HEK293 (cell line): ENCODE measurements around the gene STARD3.

Experiments used
- BCL11A ChIP-seq: fragments of 450-650 bp; formaldehyde crosslinking; IDR thresholded peaks from 2 replicates; pipeline ENCODE4 v1.5.1; 2016; ENCODE audit warnings: low read depth, missing biosample characterization, missing genetic modification characterization
- CTCF ChIP-seq: fragments of 450-650 bp; formaldehyde crosslinking; IDR thresholded peaks from 2 replicates; pipeline ENCODE4 v1.5.1; 2016; ENCODE audit warnings: missing biosample characterization, missing genetic modification characterization
- EGR2 ChIP-seq: fragments of 450-650 bp; formaldehyde crosslinking; IDR thresholded peaks from 2 replicates; pipeline ENCODE4 v1.5.1; 2016; ENCODE audit warnings: low read depth, missing biosample characterization, missing genetic modification characterization
- HOXA7 ChIP-seq: sonication (generic); formaldehyde crosslinking; IDR thresholded peaks from 2 replicates; pipeline ENCODE4 v1.8.1; 2022; ENCODE audit warnings: missing genetic modification reagents, borderline replicate concordance
- KLF17 ChIP-seq: fragments of 450-650 bp; formaldehyde crosslinking; IDR thresholded peaks from 2 replicates; pipeline ENCODE4 v1.5.1; 2016; ENCODE audit warnings: missing biosample characterization, missing genetic modification characterization
- MEIS1 ChIP-seq: sonication (generic); formaldehyde crosslinking; IDR thresholded peaks from 2 replicates; pipeline ENCODE4 v1.8.1; 2022; ENCODE audit warnings: missing genetic modification reagents, mild to moderate bottlenecking, borderline replicate concordance
- MYNN ChIP-seq: fragments of 450-650 bp; formaldehyde crosslinking; IDR thresholded peaks from 2 replicates; pipeline ENCODE4 v1.5.1; 2016; ENCODE audit warnings: missing biosample characterization, missing genetic modification characterization, borderline replicate concordance
- PRDM2 ChIP-seq: fragments of 450-650 bp; formaldehyde crosslinking; IDR thresholded peaks from 2 replicates; pipeline ENCODE4 v1.5.1; 2016; ENCODE audit warnings: missing biosample characterization, missing genetic modification characterization, borderline replicate concordance
- SP2 ChIP-seq: fragments of 450-650 bp; formaldehyde crosslinking; IDR thresholded peaks from 2 replicates; pipeline ENCODE4 v1.5.1; 2016; ENCODE audit warnings: missing biosample characterization, missing genetic modification characterization
- SP7 ChIP-seq: fragments of 450-650 bp; formaldehyde crosslinking; IDR thresholded peaks from 2 replicates; pipeline ENCODE4 v1.5.1; 2016; ENCODE audit warnings: missing biosample characterization, missing genetic modification characterization
- ZBTB20 ChIP-seq: fragments of 450-650 bp; formaldehyde crosslinking; IDR thresholded peaks from 2 replicates; pipeline ENCODE4 v1.5.1; 2016; ENCODE audit warnings: missing biosample characterization, missing genetic modification characterization
- ZBTB7A ChIP-seq: fragments of 450-650 bp; formaldehyde crosslinking; IDR thresholded peaks from 2 replicates; pipeline ENCODE4 v1.5.1; 2016; ENCODE audit warnings: low read depth, missing biosample characterization, missing genetic modification characterization
- ZBTB8A ChIP-seq: fragments of 450-650 bp; formaldehyde crosslinking; IDR thresholded peaks from 2 replicates; pipeline ENCODE4 v1.5.1; 2016; ENCODE audit warnings: missing biosample characterization, missing genetic modification characterization
- ZNF121 ChIP-seq: fragments of 450-650 bp; formaldehyde crosslinking; IDR thresholded peaks from 2 replicates; pipeline ENCODE4 v1.5.1; 2016; ENCODE audit warnings: missing biosample characterization, missing genetic modification characterization
- ZNF146 ChIP-seq: fragments of 450-650 bp; formaldehyde crosslinking; IDR thresholded peaks from 2 replicates; pipeline ENCODE4 v1.5.1; 2016; ENCODE audit warnings: missing biosample characterization, missing genetic modification characterization
- ZNF280C ChIP-seq: fragments of 450-650 bp; formaldehyde crosslinking; IDR thresholded peaks from 2 replicates; pipeline ENCODE4 v1.5.1; 2016; ENCODE audit warnings: missing biosample characterization, missing genetic modification characterization
- ZNF292 ChIP-seq: fragments of 450-650 bp; formaldehyde crosslinking; IDR thresholded peaks from 2 replicates; pipeline ENCODE4 v1.5.1; 2016; ENCODE audit warnings: low read depth, missing biosample characterization, missing genetic modification characterization, borderline replicate concordance
- ZNF416 ChIP-seq: fragments of 450-650 bp; formaldehyde crosslinking; IDR thresholded peaks from 2 replicates; pipeline ENCODE4 v1.5.1; 2016; ENCODE audit warnings: missing biosample characterization, missing genetic modification characterization
- ZNF501 ChIP-seq: fragments of 450-650 bp; formaldehyde crosslinking; IDR thresholded peaks from 2 replicates; pipeline ENCODE4 v1.5.1; 2016; ENCODE audit warnings: missing biosample characterization, missing genetic modification characterization
- ZNF514 ChIP-seq: fragments of 450-650 bp; formaldehyde crosslinking; IDR thresholded peaks from 2 replicates; pipeline ENCODE4 v1.5.1; 2016; ENCODE audit warnings: missing biosample characterization, missing genetic modification characterization
- ZNF544 ChIP-seq: fragments of 450-650 bp; formaldehyde crosslinking; IDR thresholded peaks from 2 replicates; pipeline ENCODE4 v1.5.0; 2017; ENCODE audit warnings: missing biosample characterization, missing genetic modification characterization
- ZNF548 ChIP-seq: fragments of 450-650 bp; formaldehyde crosslinking; IDR thresholded peaks from 2 replicates; pipeline ENCODE4 v1.5.1; 2016; ENCODE audit warnings: missing biosample characterization, missing genetic modification characterization
- ZNF610 ChIP-seq: fragments of 450-650 bp; formaldehyde crosslinking; IDR thresholded peaks from 2 replicates; pipeline ENCODE4 v1.5.1; 2016; ENCODE audit warnings: missing biosample characterization, missing genetic modification characterization, borderline replicate concordance
- ZNF670 ChIP-seq: fragments of 450-650 bp; formaldehyde crosslinking; IDR thresholded peaks from 2 replicates; pipeline ENCODE4 v1.5.1; 2016; ENCODE audit warnings: missing biosample characterization, missing genetic modification characterization, low read depth
- ZNF692 ChIP-seq: fragments of 450-650 bp; formaldehyde crosslinking; IDR thresholded peaks from 2 replicates; pipeline ENCODE4 v1.5.1; 2016; ENCODE audit warnings: missing biosample characterization, missing genetic modification characterization
- ZNF707 ChIP-seq: fragments of 450-650 bp; formaldehyde crosslinking; IDR thresholded peaks from 2 replicates; pipeline ENCODE4 v1.5.1; 2016; ENCODE audit warnings: missing biosample characterization, missing genetic modification characterization
- ZNF777 ChIP-seq: fragments of 450-650 bp; formaldehyde crosslinking; IDR thresholded peaks from 2 replicates; pipeline ENCODE4 v1.5.1; 2017; ENCODE audit warnings: missing biosample characterization, missing genetic modification characterization, borderline replicate concordance
- ZNF837 ChIP-seq: fragments of 450-650 bp; formaldehyde crosslinking; IDR thresholded peaks from 2 replicates; pipeline ENCODE4 v1.5.1; 2016; ENCODE audit warnings: missing biosample characterization, missing genetic modification characterization

STARD3 gene

GRCh38 chr17:39636927-39637736 is at the start of gene STARD3 (continued):
- TF ChIP-seq PRDM2 (no peak), CTCF (tag by site-specific recombination) (peak; percentile 90), ZNF544 (tag by site-specific recombination) (no peak), ZNF280C (tag by site-specific recombination) (no peak), SP7 (tag by site-specific recombination) (peak; percentile 89), ZNF670 (no peak), ZNF777 (tag by site-specific recombination) (no peak), ZNF707 (no peak), EGR2 (tag by site-specific recombination) (peak; percentile 57; the same call in 1 of the 2 replicates), ZBTB7A (tag by site-specific recombination) (peak; percentile 73), ZNF692 (tag by site-specific recombination) (peak; percentile 95), HOXA7 (CRISPR knock-in tag) (no peak), ZNF501 (tag by site-specific recombination) (peak; percentile 95), ZNF837 (tag by site-specific recombination) (no peak), ZNF146 (tag by site-specific recombination) (peak; percentile 50; the same call in 1 of the 2 replicates), MYNN (tag by site-specific recombination) (no peak), ZNF548 (no peak), MEIS1 (no peak), SP2 (tag by site-specific recombination) (peak; percentile 96), ZBTB8A (tag by site-specific recombination) (peak; percentile 35; the same call in 1 of the 2 replicates), KLF17 (tag by site-specific recombination) (peak; percentile 85), ZNF292 (tag by site-specific recombination) (no peak), ZNF121 (tag by site-specific recombination) (no peak), ZNF514 (tag by site-specific recombination) (no peak), ZNF416 (tag by site-specific recombination) (no peak), ZBTB20 (tag by site-specific recombination) (peak; percentile 79; the same call in 1 of the 2 replicates), ZNF610 (tag by site-specific recombination) (peak; percentile 71), BCL11A (tag by site-specific recombination) (no peak)
